ENCODE measurements around the gene FCN1.

FCN1 gene

GRCh38 chr9:134950386-134951210 is 32.9 kb upstream of the FCN1 start:
- no peak for DNase-seq

DNA sequence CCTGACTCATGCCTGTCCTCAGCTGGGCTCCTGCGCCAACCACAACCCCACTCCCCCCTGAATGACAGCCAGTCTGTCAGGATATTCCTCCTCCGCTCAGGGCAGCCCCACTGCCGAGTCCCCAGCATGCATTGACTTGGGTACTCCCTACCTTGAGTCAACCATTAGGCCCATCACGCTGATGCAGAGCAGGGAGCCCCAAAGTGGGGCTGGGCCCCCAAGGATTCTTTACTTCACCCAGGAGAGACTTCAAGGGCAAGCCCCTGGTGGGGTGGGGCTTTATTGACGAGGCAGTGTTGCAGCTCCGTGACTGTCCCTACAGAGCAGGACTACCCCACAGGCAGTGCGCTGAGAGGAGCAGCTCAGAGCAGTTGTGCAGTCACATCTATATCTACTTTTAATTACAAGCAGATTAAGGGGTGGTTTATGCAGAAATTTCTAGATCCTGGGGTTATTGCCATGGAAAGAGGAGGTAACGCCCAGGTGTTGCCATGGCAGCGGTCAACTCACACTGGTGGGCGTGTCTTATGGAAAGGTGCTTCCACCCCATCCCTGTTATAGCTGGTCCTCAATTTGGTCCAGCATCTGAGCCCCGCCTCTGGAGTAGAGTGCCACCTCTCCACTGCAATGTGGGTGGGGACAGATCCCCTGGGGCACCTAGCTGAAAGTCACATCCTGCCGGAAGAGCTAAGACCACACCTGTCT is 32.1 kb upstream of the FCN1 start:
- no peak for DNase-seq

DNA sequence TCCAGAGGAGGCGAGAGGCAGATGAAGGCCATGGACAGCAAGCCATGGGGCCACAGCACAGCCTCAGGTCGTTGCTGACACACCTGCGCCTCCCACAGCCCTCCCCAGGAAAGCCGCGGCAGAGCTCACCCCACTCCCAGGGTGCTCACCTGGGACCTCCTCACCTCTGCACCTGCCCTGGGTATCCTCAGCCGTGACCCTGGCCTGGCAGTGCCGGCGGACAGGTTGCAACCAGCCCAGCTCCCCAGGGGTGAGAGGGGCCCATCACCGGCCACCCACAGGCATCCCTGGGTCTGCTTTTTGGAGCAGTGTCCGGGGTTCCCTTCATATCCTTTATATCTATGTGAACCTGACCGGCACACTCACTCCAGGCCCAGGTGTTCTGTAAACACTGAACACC is 30.4 kb upstream of the FCN1 start:
- no peak for DNase-seq

GRCh38 chr9:134947265-134947955 is 29.7 kb upstream of the FCN1 start:
- no peak for DNase-seq

- no peak for DNase-seq
These were observed 29.0 kb upstream of the FCN1 start for GRCh38 chr9:134946663-134947062.

DNA sequence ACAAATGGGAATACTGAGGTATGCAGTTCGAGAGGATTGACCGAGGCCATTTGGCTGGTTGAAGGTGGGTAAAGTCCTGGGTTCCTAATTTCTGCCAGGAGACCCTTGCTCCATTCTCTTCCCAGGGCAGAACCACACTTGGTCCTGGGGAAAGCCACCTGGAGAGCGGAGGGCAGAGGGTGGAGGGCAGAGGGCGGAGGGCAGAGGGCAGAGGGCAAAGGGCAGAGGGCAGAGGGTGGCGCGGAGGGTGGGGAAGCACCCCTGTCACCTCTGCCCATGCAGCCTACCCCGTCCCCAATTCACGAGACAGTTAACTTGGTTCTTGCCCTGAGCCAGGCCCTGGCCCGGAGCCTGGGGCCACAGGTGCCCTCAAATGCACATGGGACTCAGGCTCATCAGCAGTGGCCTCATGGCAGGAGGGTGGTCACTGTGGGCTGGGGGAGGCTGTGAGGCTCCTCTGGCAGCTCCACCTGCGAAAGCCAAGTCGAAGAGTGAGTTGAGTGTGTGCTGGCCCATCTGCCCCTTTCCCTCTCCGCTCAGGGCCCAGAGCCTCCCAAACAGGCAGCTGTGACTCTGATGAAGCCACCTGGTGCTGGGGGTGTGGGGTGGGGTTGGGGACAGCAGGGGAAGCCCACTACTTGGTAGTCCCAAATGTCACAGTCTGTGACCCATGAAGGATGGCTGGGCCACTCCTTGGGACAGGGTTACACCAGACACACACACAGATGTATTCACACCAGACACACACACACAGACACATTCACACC is 28.0 kb upstream of the FCN1 start:
- DNase-seq: no peak

DNA sequence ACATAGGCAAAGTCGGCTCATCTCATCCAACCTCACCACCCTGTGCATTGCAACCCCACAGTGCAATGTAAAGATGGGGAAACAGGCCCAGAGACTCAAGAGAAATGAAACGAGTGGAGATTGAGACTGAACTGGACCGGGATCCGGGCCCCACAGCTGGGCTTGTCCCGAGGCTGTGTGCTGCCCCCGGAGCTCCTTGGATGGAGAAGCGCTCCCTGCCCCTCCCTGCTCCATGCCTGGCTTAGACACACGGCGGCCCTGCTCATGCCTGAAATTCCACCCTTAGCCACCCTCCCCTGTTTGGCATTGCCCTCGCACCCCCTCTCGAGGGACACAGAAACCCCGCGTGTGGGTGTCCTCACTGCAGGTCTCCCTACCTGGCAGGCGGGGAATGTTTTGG is 27.2 kb upstream of the FCN1 start:
- no peak for DNase-seq

GRCh38 chr9:134944351-134944802 is 26.7 kb upstream of the FCN1 start:
- DNase-seq: no peak

DNA sequence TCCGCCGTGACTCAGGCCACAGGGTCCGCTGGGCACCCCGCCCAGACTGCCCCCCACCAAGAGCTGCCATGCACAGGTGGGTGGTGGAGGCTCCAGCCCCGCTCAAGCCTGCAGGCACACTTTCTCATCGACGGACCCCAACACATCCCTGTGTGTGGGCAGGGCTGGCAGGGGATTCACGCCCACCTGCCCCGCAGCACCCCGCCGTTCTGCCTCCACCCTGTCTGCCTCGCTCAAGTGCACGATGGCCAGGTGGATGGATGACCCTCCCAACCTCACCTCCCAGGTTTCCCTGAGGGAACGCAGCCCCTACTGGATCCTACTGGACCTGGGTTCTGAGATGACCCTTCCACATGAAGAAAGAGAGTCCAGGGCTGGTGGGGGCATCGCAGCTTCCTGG is 26.1 kb upstream of the FCN1 start:
- no peak for DNase-seq

DNA sequence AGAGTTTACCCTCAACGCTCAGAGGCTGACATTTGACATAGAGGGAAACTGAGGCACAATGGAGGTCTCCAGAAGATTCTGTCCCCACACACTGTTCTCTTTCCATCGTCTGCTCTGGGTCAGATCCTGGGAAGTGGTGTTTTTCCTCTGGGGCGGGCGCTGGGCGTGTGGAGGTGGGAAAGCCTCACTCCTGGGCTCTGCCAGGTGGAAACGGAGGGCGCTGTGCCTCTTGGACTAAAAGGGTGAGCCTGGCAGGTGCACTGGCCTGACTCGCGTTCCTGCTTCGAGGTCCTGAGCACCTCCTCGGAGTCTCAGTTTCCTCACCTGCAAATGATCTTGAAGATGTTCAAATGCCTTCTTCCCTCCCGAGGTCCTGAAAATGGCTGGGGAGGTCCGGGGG is 25.7 kb upstream of the FCN1 start:
- DNase-seq: no peak

- DNase-seq: no peak
These were observed 25.1 kb upstream of the FCN1 start for GRCh38 chr9:134942788-134943184.

DNA sequence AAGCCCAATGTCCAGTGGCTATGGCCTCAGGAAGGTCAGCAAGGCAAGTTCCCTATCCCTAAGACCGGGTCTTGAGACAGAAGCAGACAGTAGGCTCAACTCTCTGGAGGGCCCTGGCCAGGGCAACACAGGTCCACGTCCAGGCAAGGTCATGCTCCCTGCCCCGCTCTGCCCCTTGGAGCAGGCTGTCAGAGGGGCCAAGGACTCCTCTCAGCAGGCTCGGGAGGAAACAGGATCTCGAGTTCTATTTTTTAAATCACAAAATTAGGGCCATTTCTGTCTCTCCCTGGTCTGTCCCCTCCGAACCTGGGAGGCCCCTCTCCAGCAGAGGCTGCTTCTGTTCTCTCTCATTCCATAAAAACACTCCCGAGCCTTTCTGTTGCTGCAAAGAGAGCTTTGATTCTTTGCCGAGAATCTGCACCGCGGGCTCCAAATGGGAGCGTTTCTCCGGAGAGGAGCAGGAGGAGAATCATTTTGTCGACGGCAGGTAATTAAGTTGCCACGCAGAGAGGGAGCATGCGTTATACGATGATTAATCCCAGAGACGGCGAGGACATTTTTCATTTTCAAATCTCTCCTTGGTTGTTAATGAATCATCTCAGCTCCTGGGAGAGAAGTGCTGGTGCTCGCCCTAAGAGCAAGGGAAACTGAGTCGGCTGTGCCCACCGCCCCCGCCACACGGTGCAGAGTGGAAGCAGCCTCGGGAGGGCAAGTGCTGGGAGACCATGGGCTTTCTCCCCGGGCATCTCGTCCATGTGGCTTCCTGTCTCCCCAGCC is 24.5 kb upstream of the FCN1 start:
- DNase-seq: no peak

GRCh38 chr9:134940236-134941208 is 22.8 kb upstream of the FCN1 start:
- no peak for DNase-seq

DNA sequence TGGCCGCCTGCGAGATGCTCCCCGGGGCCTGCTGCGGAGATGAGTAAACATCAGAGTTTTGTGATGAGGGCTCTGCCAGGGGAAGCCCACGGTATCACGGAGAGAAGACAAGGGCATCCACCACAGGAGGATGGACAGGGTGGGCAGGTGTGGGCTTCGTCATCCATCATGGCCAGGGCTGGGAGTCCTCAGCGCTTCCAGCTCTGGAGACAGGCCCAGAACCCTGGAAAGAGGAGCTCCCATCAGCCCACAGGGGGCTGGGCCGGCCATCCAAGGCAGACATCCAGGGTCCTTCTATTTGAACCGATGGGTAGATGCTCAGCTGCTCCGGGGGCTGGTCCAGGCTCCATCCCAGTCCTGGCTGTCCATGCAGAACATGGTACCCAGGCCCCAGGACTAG is 22.1 kb upstream of the FCN1 start:
- DNase-seq: no peak

DNA sequence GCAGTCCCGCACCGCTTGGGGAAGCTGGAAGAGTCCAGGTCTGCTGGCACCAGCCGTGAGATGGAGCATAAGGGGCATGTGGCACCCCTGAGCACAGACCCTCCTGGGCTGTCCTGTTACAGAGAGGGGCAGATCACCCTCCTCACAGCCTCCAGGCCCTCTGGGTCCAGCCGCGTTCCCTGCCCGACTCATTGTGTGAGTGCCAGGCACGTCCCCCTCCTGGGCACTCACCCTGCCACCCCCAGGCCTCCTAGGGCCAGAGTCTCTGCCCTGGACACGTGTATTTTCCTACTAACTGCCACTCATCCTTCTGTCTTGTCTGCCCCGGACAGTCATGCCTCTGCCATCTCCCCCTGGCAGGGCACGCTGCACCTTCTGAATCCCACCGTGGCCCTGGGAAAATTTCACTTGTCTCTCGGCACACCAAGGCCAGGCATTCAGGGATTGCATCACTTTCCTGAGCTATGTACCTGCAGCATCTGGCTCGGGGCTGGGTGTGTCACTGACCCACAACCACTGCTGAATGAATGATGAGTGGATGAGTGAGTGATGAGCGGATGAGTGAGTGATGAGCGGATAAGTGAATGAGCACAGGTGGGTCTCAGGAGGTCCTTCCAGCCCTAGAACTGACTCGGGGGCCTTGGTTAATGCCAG is 21.5 kb upstream of the FCN1 start:
- no peak for DNase-seq

DNA sequence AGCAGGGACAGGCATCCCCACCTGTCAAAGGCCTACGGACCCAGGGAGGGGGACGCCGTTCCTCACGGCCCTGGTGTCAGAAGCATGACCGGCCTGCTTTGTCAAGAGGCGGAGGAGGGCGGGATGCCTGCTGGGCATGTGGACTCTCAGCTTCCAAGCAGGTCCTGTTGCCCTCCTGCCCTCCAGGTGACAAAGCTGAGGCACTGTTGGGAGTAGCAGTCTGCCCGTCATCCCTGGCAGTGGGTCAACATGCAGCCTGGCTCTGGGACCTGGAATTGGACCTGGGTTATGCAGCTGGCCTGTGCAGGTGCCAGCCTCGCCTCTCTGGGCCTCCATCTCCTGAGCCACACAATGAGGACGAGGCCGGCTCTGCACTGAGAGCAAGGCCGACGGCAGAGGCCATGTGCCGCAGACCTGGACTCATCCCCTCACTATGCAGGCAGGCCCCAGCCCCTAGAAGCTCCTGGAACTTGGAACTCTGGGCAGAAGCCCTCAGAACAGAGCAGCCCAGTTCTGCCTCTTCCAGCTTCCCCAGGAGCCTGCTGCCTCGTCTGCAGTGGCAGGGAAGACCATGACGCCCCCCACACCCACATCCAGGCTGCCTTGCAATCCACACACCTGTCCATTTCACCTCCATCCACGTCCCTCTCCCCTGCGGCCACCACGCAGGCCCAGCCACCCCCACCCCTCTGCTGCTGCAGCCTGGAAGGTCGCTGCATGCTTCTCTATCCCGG is 20.8 kb upstream of the FCN1 start:
- DNase-seq: no peak

GRCh38 chr9:134937566-134938345 is 20.0 kb upstream of the FCN1 start:
- no peak for DNase-seq

- DNase-seq: no peak
These were observed 19.4 kb upstream of the FCN1 start for GRCh38 chr9:134937164-134937555.
